A673 (cell line): Measurements from ENCODE around the gene GRB14. TPM values are rescaled to one million over a fixed set of nuclear protein-coding genes. Genes with fewer than 3 reads are reported as not detected.

ENCODE experiments used
- BruUV-seq: library from RNA; stranded (reverse); fragments of 400-500 nt; replicated peaks from 2 replicates; lab custom pipeline; 2021; lab: Mats Ljungman, UMichigan
- CTCF ChIA-PET: fragments of 300-600 bp; sonication (Branson Sonifier 250); formaldehyde crosslinking; loops from one replicate; lab custom pipeline; 2022; ENCODE audit warnings: antibody characterized with exemption; lab: Charles Lee
- POLR2A ChIA-PET: fragments of 300-600 bp; sonication (Branson Sonifier 250); formaldehyde crosslinking; loops from one replicate; lab custom pipeline; 2022; ENCODE audit warnings: antibody characterized with exemption; ENCODE audit not compliant: low non-redundant PET; lab: Charles Lee
- DNase-seq: peaks from one replicate; pipeline ENCODE4 v3.0.0-alpha.2; 2015; ENCODE audit warnings: low spot score
- H3K27ac ChIP-seq: fragments of 200-600 bp; sonication (generic); 2 replicates; pipeline ENCODE4 v1.5.1; 2016; ENCODE audit warnings: mixed run types, low read depth, mild to moderate bottlenecking, mixed read lengths, antibody characterized with exemption, low read length; ENCODE audit not compliant: poor library complexity, severe bottlenecking
- H3K27me3 ChIP-seq: fragments of 200-600 bp; sonication (generic); replicated peaks from 2 replicates; pipeline ENCODE4 v1.6.1; 2017; ENCODE audit warnings: mixed run types, low read depth, mild to moderate bottlenecking, mixed read lengths, antibody characterized with exemption, low read length; ENCODE audit not compliant: insufficient read depth, poor library complexity
- H3K36me3 ChIP-seq: fragments of 200-600 bp; sonication (generic); 2 replicates; pipeline ENCODE4 v1.6.1; 2016; ENCODE audit warnings: mixed run types, mild to moderate bottlenecking, mixed read lengths, antibody characterized with exemption, low read length; ENCODE audit not compliant: insufficient read depth, poor library complexity, severe bottlenecking
- H3K4me1 ChIP-seq: fragments of 200-600 bp; sonication (generic); 2 replicates; pipeline ENCODE4 v1.6.1; 2017; ENCODE audit warnings: mixed run types, mild to moderate bottlenecking, mixed read lengths, antibody characterized with exemption, low read length; ENCODE audit not compliant: insufficient read depth, poor library complexity, severe bottlenecking
- H3K4me3 ChIP-seq: fragments of 200-600 bp; sonication (generic); 2 replicates; pipeline ENCODE4 v1.5.1; 2016; ENCODE audit warnings: low read depth, mixed run types, mild to moderate bottlenecking, mixed read lengths, low read length; ENCODE audit not compliant: poor library complexity, severe bottlenecking
- H3K9me3 ChIP-seq: fragments of 200-600 bp; sonication (generic); 2 replicates; pipeline ENCODE4 v1.6.1; 2016; ENCODE audit warnings: mixed run types, low read depth, mild to moderate bottlenecking, mixed read lengths, antibody characterized with exemption, low read length; ENCODE audit not compliant: poor library complexity, severe bottlenecking
- EZH2 ChIP-seq: fragments of 200-600 bp; sonication (generic); IDR thresholded peaks from 2 replicates; pipeline ENCODE4 v1.6.1; 2017; ENCODE audit warnings: borderline replicate concordance, low read depth, mild to moderate bottlenecking, mixed read lengths, antibody characterized with exemption, low read length; ENCODE audit not compliant: poor library complexity, severe bottlenecking
- intact Hi-C: fragments of 100-400 bp; cut with micrococcal nuclease; formaldehyde crosslinking; loops from one replicate; pipeline ENCODE4 v1.10.0; 2022; ENCODE audit not compliant: unreplicated experiment
- total RNA-seq: library from RNA; stranded (reverse); gene quantifications from 2 replicates; pipeline ENCODE4 v1.2.3, GENCODE V29; 2021
- TF ChIP-seq, protein P1 (sequence below): fragments of 300-800, 200-600 bp; sonication (generic); conservative IDR thresholded peaks from 2 replicates; pipeline ENCODE4 v1.5.1; 2017; ENCODE audit warnings: low read depth, mild to moderate bottlenecking, antibody characterized with exemption, low read length, moderate library complexity, mixed read lengths

The GRB14 gene
- total RNA-seq, 1 experiment from 2014 or later, result 0.73 TPM

DNA sequence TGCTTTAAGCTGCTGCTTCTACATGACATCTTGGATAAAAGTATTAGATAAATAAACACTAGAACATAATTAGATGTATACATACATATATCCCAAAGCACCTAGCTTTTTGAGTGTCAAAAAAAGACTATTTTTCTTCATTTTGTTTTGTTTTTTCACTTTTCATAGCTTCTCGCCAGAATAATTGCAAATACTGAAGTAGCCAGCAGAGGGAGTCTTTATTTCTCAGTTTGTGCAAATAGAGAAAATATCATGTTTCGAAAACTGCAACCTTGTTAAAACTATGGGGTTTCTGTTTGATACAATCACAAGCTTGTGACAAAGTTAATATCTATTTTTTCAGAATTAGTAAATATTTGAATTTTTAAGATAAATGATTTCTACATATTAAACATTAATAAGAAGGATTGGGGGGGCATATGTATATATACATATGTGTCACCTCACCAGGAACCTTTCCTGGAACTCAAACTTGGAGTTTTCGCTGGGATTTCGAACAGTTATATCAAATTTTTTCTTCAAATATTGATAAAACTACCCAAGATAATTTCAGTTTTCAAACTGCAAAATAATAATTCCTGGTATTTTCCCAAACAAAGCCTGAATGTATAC lies 61.0 kb downstream of the GRB14 start:
- ChIA-PET POLR2A (no interaction called here), CTCF (interaction anchor here (1.0 to 1.1 kb wide), 2 partner anchors 40 to 159 kb away, joined by 4 to 6 read pairs; no protein-coding TSS in a partner anchor)
- BruUV-seq, result no TSS peak
- Histone ChIP-seq H3K9me3 (no peaks in the 10 kb centered on the region), H3K27me3 (no peaks in the 10 kb centered on the region), H3K4me3 (no peak overlapping the region), H3K27ac (no peak overlapping the region), H3K4me1 (no peaks in the 10 kb centered on the region), H3K36me3 (no peaks in the 10 kb centered on the region)
- TF ChIP-seq, protein P1, sequence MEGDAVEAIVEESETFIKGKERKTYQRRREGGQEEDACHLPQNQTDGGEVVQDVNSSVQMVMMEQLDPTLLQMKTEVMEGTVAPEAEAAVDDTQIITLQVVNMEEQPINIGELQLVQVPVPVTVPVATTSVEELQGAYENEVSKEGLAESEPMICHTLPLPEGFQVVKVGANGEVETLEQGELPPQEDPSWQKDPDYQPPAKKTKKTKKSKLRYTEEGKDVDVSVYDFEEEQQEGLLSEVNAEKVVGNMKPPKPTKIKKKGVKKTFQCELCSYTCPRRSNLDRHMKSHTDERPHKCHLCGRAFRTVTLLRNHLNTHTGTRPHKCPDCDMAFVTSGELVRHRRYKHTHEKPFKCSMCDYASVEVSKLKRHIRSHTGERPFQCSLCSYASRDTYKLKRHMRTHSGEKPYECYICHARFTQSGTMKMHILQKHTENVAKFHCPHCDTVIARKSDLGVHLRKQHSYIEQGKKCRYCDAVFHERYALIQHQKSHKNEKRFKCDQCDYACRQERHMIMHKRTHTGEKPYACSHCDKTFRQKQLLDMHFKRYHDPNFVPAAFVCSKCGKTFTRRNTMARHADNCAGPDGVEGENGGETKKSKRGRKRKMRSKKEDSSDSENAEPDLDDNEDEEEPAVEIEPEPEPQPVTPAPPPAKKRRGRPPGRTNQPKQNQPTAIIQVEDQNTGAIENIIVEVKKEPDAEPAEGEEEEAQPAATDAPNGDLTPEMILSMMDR, result peak; percentile 89
- TF ChIP-seq EZH2, result no peak
- DNase-seq, result peak; percentile 53
- intact Hi-C loops, result loop anchor here (1.0 to 2.0 kb wide), 2 partner anchors 40 to 159 kb away; no protein-coding TSS in a partner anchor

DNA sequence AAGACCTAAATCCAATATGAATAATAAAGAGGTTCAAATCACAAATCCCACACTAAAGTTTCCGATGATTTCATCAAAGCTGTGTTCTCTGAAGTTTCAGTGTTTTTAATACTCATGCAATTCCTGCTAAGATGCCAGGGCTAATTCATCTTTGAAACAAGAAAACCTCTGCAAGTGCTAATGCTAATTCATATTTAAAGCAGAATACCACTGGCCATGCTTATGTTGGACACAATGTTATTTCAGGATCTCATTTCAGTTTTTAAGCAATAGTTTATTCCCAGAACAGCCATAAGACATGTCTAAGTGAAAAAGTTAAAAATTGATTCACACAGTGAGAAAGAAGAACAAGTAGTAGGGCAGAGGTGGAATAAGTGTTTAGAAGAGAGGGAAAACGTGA lies 62.8 kb downstream of the GRB14 start:
- H3K27ac ChIP-seq, result no peak overlapping the region
- H3K4me3 ChIP-seq, result no peak overlapping the region
- no TSS peak for BruUV-seq
- intact Hi-C loops, result no loop called here
- no peak for DNase-seq
- H3K9me3 ChIP-seq, result no peaks in the 10 kb centered on the region
- TF ChIP-seq EZH2, result no peak
- TF ChIP-seq, protein P1, result no peak
- CTCF ChIA-PET, result no interaction called here
- H3K27me3 ChIP-seq, result no peaks in the 10 kb centered on the region
- H3K4me1 ChIP-seq, result no peaks in the 10 kb centered on the region
- POLR2A ChIA-PET, result no interaction called here
- H3K36me3 ChIP-seq, result no peaks in the 10 kb centered on the region

DNA sequence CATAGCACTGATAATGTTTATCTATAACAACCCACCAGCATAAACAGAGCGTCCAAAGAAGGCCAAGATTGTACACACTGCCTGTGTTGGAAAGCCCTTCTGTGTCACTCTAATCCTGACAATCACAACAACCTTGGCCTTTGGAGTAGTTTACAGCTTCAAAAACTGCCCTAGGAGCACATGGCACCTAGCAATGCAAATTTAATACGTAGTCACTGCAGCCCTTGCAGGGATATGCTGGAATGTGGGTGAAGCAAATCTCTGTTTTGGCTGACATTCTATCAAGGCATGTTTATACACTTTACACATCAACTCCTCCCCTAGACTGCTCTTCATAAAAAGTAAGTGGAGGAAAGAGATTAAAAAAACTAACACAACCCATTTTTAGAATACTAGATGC lies 66.8 kb downstream of the GRB14 start:
- intact Hi-C loops, result no loop called here

More for the DNA sequence above, 66.8 kb downstream of the GRB14 start:
- no peak overlapping the region for H3K27ac ChIP-seq
- no peaks in the 10 kb centered on the region for H3K4me1 ChIP-seq
- no peak overlapping the region for H3K4me3 ChIP-seq
- ChIA-PET POLR2A (no interaction called here), CTCF (no interaction called here)
- H3K36me3 ChIP-seq, result no peaks in the 10 kb centered on the region
- H3K9me3 ChIP-seq, result no peaks in the 10 kb centered on the region
- no TSS peak for BruUV-seq
- no peak for TF ChIP-seq EZH2
- TF ChIP-seq, protein P1, result no peak
- DNase-seq, result no peak
- H3K27me3 ChIP-seq, result no peaks in the 10 kb centered on the region
